ENCODE measurements around the gene IGF2BP3.

Gene IGF2BP3

DNA sequence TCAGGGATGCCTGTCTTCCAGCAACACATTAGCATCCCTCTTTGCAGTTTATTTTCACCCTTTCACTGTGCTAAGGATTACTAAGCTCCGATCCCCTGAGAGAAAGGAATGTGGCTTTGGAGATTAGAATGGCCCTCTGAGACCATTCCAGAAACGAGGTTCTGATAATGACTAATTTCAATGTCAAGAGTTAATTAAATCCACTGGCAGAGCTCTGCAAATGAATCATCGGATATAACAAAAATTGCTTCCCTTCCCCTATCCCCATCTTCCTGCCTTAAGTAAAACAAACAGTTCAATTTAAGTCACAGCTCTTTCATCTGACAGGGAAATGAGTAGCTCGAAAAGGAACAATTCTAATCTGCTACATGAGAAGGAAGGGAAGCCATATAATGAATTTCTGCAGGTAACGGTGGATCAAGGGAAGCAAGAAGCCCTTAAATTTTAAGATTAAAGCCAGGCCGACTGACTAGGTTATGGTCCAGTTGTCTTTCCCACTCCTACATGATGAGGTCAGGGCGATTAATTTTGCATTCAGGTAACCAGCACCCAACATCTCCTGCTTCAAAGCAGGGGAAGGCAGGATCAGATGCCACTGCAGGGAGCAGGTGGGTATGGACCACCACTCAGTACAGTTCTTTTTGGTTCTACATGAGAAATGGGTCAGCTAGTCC is 120.7 kb downstream of the IGF2BP3 start:
- no peaks in the 10 kb centered on the region for H3K9me3 ChIP-seq (ENCODE audit: low read length)
- H3K27me3 ChIP-seq (ENCODE audit: insufficient read depth, low read length), result no peaks in the 10 kb centered on the region
- peaks cover 13% of the 10 kb centered on the region for H3K4me1 ChIP-seq (ENCODE audit: insufficient read depth, low read length)
- H3K36me3 ChIP-seq (ENCODE audit: insufficient read depth, low read length), result peaks cover 63% of the 10 kb centered on the region
- H2AFZ ChIP-seq (ENCODE audit: low read depth, low read length), result no peak overlapping the region
- no peak overlapping the region for H3K4me3 ChIP-seq (ENCODE audit: low read length)

DNA sequence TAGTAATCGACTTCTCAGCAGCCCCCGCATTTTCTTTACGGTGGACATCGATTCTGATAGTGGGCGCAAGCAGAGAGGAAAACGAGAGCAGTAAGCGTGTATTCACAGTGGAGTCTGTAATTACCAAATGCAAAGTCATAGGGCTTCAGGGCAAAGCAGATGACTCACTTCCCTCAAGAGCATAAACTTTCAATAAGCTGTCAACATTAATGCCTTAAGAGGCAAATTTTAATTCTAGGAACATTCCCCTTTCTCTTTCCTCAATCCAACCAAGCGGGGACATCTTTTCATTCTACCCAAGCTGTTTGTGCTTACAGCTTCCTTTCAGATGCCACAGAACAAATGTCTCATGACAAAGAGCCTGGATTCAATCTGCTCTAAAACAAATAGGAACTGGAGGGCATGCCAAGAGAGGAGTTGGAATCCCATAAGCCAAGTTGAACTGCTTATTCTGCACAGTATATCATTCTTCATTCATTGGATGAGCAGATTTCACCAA is 122.6 kb downstream of the IGF2BP3 start:
- no peak overlapping the region for H3K4me3 ChIP-seq (ENCODE audit: low read length)
- peaks cover 77% of the 10 kb centered on the region for H3K36me3 ChIP-seq (ENCODE audit: insufficient read depth, low read length)
- H2AFZ ChIP-seq (ENCODE audit: low read depth, low read length), result no peak overlapping the region
- H3K9me3 ChIP-seq (ENCODE audit: low read length), result no peaks in the 10 kb centered on the region
- H3K4me1 ChIP-seq (ENCODE audit: insufficient read depth, low read length), result peaks cover 13% of the 10 kb centered on the region
- no peaks in the 10 kb centered on the region for H3K27me3 ChIP-seq (ENCODE audit: insufficient read depth, low read length)

DNA sequence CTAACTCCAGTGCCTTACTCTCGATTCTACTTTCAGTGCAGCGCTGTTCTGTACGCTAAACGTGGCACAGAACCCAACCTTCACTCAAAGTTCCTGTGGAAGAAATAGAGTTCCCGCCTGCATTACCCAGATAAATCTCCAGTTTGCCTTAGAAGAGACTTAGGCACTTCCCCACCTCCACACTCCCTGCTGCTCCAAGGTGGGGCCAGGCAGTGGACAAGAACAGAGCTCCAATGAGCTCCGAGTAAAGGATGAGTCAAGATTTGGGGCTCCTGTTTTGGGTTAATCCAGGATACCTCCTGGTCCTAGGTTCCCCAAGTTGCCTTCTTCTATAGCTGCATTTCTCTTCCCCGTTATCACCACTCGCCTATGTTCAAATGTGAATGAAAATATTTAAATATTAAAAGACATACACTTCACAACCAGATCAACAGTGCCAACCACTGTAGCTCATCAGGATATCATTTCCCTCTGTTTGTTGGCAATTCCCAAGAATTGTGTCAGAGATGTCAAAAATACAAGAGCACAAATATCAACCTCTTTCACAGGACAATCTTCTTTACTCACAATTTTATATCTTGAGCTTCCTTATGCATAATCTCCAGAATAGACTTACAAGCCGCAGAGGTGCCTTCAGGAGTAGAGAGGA is 123.1 kb downstream of the IGF2BP3 start:
- Histone ChIP-seq H3K4me3 (ENCODE audit: low read length) (no peak overlapping the region), H3K4me1 (ENCODE audit: insufficient read depth, low read length) (peaks cover 13% of the 10 kb centered on the region), H2AFZ (ENCODE audit: low read depth, low read length) (no peak overlapping the region), H3K9me3 (ENCODE audit: low read length) (no peaks in the 10 kb centered on the region), H3K27me3 (ENCODE audit: insufficient read depth, low read length) (no peaks in the 10 kb centered on the region), H3K36me3 (ENCODE audit: insufficient read depth, low read length) (peaks cover 83% of the 10 kb centered on the region)

- peaks cover 13% of the 10 kb centered on the region for H3K4me1 ChIP-seq (ENCODE audit: insufficient read depth, low read length)
- H3K4me3 ChIP-seq (ENCODE audit: low read length), result no peak overlapping the region
- no peak overlapping the region for H2AFZ ChIP-seq (ENCODE audit: low read depth, low read length)
- H3K27me3 ChIP-seq (ENCODE audit: insufficient read depth, low read length), result no peaks in the 10 kb centered on the region
- H3K9me3 ChIP-seq (ENCODE audit: low read length), result no peaks in the 10 kb centered on the region
- peaks cover 88% of the 10 kb centered on the region for H3K36me3 ChIP-seq (ENCODE audit: insufficient read depth, low read length)
Observed at GRCh38 chr7:23346316-23346715, 124.0 kb downstream of the IGF2BP3 start.

GRCh38 chr7:23345601-23346000 is 124.7 kb downstream of the IGF2BP3 start:
- H3K36me3 ChIP-seq (ENCODE audit: insufficient read depth, low read length), result peaks cover 87% of the 10 kb centered on the region
- H3K9me3 ChIP-seq (ENCODE audit: low read length), result no peaks in the 10 kb centered on the region
- H3K27me3 ChIP-seq (ENCODE audit: insufficient read depth, low read length), result no peaks in the 10 kb centered on the region
- H3K4me3 ChIP-seq (ENCODE audit: low read length), result no peak overlapping the region
- H3K4me1 ChIP-seq (ENCODE audit: insufficient read depth, low read length), result peaks cover 13% of the 10 kb centered on the region
- no peak overlapping the region for H2AFZ ChIP-seq (ENCODE audit: low read depth, low read length)

DNA sequence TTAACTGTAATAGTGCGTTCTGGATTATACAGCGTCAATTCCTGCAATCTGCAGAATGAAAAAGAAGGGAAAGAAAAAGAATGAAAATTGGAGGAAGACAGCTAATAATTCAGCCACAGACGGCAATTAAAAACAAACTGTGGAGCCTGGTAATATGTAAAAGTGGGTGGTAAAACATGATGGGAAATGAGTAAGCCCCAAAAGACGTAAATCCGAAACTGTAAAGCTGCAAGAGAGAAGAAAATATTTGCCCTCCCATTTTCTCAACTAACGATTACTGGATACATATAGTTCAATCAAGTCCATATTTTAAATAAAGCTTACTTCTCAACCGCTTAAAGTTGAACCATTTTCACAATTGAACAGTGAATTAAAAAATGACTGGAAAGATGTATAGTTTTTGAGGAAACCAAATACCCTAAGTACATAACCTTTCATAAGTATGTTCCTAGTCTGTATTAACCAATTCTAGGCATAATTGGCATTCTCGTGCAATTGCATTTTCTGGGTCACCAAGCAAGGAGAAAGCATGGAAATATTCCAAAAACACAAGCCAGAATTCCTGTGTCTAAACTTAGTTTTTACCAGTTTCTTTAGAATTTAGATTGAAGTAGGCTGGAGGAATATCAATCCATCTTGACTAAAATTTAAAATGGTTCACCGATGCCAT is 126.3 kb downstream of the IGF2BP3 start:
- H3K4me1 ChIP-seq (ENCODE audit: insufficient read depth, low read length), result peaks cover 13% of the 10 kb centered on the region
- no peaks in the 10 kb centered on the region for H3K27me3 ChIP-seq (ENCODE audit: insufficient read depth, low read length)
- peaks cover 2% of the 10 kb centered on the region for H3K9me3 ChIP-seq (ENCODE audit: low read length)
- H3K36me3 ChIP-seq (ENCODE audit: insufficient read depth, low read length), result peaks cover 90% of the 10 kb centered on the region
- no peak overlapping the region for H3K4me3 ChIP-seq (ENCODE audit: low read length)
- H2AFZ ChIP-seq (ENCODE audit: low read depth, low read length), result no peak overlapping the region

DNA sequence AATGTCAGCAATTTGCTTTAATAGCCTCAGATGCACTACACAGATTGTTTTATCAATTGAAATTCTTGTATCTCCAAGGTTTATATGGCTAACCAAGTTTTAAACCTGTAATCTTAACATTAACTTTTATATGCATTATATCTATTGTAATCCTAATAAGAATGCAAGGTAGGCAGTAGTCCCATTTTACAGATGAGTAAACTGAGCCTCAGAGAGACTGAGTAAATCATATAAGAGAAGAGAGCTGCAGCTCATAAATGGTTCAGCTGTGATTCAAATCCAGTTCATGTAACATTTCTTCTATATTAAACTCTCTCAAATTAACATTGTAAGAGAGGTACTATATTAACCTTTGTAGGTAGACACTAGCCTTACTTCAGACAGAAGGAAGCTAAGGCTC is 127.2 kb downstream of the IGF2BP3 start:
- Histone ChIP-seq H3K27me3 (ENCODE audit: insufficient read depth, low read length) (no peaks in the 10 kb centered on the region), H3K36me3 (ENCODE audit: insufficient read depth, low read length) (peaks cover 90% of the 10 kb centered on the region)

DNA sequence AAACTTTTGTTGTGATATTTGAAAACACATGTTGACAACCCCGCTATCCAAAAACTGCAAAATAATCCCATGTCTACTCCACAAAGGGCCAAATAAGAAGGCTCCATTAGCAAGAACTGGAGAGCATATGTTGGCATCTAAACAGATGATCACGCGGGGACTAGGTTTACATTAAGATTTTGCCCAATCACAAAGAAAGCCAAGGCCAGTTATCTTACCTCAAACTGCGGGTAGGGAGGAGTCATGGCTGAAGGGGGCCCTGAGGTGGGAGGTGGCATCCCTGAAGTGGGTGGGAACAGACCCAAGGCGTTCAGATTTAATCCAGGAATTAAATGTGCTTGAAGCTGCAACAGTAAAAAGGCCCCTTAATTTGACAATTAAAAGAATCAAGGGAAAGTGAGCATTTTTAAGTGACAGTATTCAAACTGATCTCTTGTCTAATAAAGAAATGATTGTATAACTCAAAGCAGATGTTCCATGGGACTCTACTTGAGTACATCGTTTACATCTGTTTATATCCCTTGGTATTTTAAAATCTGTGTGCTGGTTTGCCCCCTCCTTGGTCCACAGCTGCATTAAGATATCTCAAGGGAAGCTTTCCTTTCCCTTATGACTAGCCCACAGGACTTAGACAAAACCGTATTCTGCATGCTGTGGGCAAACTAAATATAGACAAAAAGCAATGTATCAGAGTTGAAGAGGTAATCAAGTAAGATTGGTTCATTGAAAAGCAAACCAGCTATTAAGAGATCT is 128.3 kb downstream of the IGF2BP3 start:
- peaks cover 10% of the 10 kb centered on the region for H3K9me3 ChIP-seq (ENCODE audit: low read length)
- no peak overlapping the region for H3K4me3 ChIP-seq (ENCODE audit: low read length)
- no peaks in the 10 kb centered on the region for H3K27me3 ChIP-seq (ENCODE audit: insufficient read depth, low read length)
- peaks cover 13% of the 10 kb centered on the region for H3K4me1 ChIP-seq (ENCODE audit: insufficient read depth, low read length)
- H2AFZ ChIP-seq (ENCODE audit: low read depth, low read length), result no peak overlapping the region
- H3K36me3 ChIP-seq (ENCODE audit: insufficient read depth, low read length), result peaks cover 90% of the 10 kb centered on the region

More for the DNA sequence above, 127.2 kb downstream of the IGF2BP3 start:
- Histone ChIP-seq H2AFZ (ENCODE audit: low read depth, low read length) (no peak overlapping the region), H3K4me3 (ENCODE audit: low read length) (no peak overlapping the region), H3K9me3 (ENCODE audit: low read length) (peaks cover 2% of the 10 kb centered on the region), H3K4me1 (ENCODE audit: insufficient read depth, low read length) (peaks cover 13% of the 10 kb centered on the region)

- H3K36me3 ChIP-seq (ENCODE audit: insufficient read depth, low read length), result peaks cover 95% of the 10 kb centered on the region
Observed at GRCh38 chr7:23338863-23339262, 131.4 kb downstream of the IGF2BP3 start.

DNA sequence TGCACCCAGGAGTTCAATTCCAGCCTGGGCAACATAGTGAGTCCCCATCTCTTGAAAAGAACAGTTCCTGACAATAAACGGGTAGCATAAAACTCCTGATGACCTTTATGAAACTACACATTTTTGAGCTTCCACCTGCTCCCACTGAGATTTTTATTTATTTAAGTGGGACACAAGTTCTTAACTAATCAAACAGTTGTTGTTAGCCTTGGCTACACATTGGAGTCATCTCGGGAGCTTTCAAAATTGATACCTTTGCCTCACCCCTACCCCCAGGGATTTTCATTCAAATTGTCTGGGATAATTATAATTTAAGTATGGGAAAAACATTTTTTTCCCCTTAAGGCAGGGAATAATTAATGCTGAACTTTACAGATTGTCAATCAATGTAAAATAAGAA is 131.9 kb downstream of the IGF2BP3 start:
- peaks cover 10% of the 10 kb centered on the region for H3K9me3 ChIP-seq (ENCODE audit: low read length)
- no peak overlapping the region for H2AFZ ChIP-seq (ENCODE audit: low read depth, low read length)
- H3K27me3 ChIP-seq (ENCODE audit: insufficient read depth, low read length), result no peaks in the 10 kb centered on the region
- H3K4me1 ChIP-seq (ENCODE audit: insufficient read depth, low read length), result no peaks in the 10 kb centered on the region
- no peak overlapping the region for H3K4me3 ChIP-seq (ENCODE audit: low read length)
- H3K36me3 ChIP-seq (ENCODE audit: insufficient read depth, low read length), result peaks cover 95% of the 10 kb centered on the region

More at GRCh38 chr7:23338863-23339262, 131.4 kb downstream of the IGF2BP3 start:
- H2AFZ ChIP-seq (ENCODE audit: low read depth, low read length), result no peak overlapping the region
- H3K4me3 ChIP-seq (ENCODE audit: low read length), result no peak overlapping the region
- H3K4me1 ChIP-seq (ENCODE audit: insufficient read depth, low read length), result peaks cover 2% of the 10 kb centered on the region
- H3K27me3 ChIP-seq (ENCODE audit: insufficient read depth, low read length), result no peaks in the 10 kb centered on the region
- H3K9me3 ChIP-seq (ENCODE audit: low read length), result peaks cover 10% of the 10 kb centered on the region

DNA sequence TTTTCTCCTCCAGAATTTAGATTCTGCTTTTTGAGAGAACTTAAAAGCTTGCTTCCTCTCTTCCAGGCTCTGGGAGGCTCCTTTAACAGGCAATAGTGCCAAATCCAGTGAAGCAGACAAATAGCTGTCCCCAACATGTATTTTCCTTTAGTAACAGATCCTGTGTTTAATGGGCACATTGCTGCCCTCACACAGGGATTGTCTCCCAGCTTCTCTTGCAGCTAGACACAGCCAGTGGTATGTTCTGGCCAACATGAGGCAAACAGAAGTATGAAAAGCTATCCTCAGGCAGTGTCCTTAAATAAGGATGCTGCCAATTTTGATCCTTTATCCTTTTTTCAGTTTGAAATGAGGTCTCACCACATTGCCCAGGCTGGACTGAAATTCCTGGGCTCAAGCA is 132.9 kb downstream of the IGF2BP3 start:
- H3K36me3 ChIP-seq (ENCODE audit: insufficient read depth, low read length), result peaks cover 95% of the 10 kb centered on the region

GRCh38 chr7:23336799-23337283 is 133.4 kb downstream of the IGF2BP3 start:
- Histone ChIP-seq H3K36me3 (ENCODE audit: insufficient read depth, low read length) (peaks cover 95% of the 10 kb centered on the region), H3K4me3 (ENCODE audit: low read length) (no peak overlapping the region), H3K27me3 (ENCODE audit: insufficient read depth, low read length) (no peaks in the 10 kb centered on the region), H2AFZ (ENCODE audit: low read depth, low read length) (no peak overlapping the region), H3K9me3 (ENCODE audit: low read length) (peaks cover 10% of the 10 kb centered on the region), H3K4me1 (ENCODE audit: insufficient read depth, low read length) (no peaks in the 10 kb centered on the region)

More for the DNA sequence above, 132.9 kb downstream of the IGF2BP3 start:
- Histone ChIP-seq H3K4me3 (ENCODE audit: low read length) (no peak overlapping the region), H3K4me1 (ENCODE audit: insufficient read depth, low read length) (no peaks in the 10 kb centered on the region), H3K27me3 (ENCODE audit: insufficient read depth, low read length) (no peaks in the 10 kb centered on the region), H3K9me3 (ENCODE audit: low read length) (peaks cover 10% of the 10 kb centered on the region), H2AFZ (ENCODE audit: low read depth, low read length) (no peak overlapping the region)
